ENCODE measurements around the gene DLGAP1. TPM values are rescaled to one million over a fixed set of nuclear protein-coding genes. Genes with fewer than 3 reads are reported as not detected.
"Not testable (repeated sequence)": the region's sequence is repeated elsewhere in the genome, so short reads cannot be mapped to it uniquely, and the experiment has no call there.

DLGAP1 gene
- total RNA-seq, 3 donors from 2014 or later: 0.96 to 17.6 (median 5.2) TPM

DNA sequence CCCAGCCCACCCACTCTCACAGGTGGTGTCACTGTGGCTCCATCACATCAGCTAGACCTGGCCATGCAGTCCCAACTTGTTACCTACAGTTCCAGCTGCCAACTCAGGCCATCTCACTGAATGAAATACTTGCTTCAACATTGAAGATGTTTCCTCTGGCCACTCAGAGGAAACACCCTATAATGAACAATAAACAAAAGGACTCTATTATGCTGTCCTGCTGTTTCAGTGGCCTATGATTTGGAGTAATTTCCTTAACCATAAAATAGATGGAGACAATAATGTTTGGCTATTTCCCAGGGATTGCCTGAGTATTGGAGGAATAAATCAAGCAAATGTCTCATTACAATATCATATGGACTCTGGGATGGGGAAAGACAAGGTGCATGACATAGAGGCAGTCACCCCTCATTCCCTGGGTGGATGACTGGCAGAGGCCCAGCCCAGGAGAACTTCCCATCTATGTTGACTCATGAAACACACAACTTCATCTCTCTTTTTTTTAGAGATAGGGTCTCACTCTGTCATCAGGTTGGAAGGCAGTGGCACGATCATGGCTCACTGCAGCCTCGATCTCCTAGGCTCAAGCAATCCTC is 870.7 kb downstream of the DLGAP1 start:
- Histone ChIP-seq H3K27me3 (no peaks in the 10 kb centered on the region), H3K9me3 (no peaks in the 10 kb centered on the region), H3K4me1 (no peaks in the 10 kb centered on the region), H3K36me3 (no peaks in the 10 kb centered on the region), H3K4me3 (no peak overlapping the region), H3K27ac (no peak overlapping the region)
- intact Hi-C loops (cut with DNase I; ENCODE audit: low total_unique reads): no loop called here
- no peak for DNase-seq (ENCODE audit: low spot score in 2 of 2)
- TF ChIP-seq, protein P1, sequence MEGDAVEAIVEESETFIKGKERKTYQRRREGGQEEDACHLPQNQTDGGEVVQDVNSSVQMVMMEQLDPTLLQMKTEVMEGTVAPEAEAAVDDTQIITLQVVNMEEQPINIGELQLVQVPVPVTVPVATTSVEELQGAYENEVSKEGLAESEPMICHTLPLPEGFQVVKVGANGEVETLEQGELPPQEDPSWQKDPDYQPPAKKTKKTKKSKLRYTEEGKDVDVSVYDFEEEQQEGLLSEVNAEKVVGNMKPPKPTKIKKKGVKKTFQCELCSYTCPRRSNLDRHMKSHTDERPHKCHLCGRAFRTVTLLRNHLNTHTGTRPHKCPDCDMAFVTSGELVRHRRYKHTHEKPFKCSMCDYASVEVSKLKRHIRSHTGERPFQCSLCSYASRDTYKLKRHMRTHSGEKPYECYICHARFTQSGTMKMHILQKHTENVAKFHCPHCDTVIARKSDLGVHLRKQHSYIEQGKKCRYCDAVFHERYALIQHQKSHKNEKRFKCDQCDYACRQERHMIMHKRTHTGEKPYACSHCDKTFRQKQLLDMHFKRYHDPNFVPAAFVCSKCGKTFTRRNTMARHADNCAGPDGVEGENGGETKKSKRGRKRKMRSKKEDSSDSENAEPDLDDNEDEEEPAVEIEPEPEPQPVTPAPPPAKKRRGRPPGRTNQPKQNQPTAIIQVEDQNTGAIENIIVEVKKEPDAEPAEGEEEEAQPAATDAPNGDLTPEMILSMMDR (IDR thresholded peaks at IDR 0.05): no peak
- TF ChIP-seq POLR2AphosphoS5 (IDR thresholded peaks at IDR 0.05) (no peak), POLR2A (IDR thresholded peaks at IDR 0.05) (no peak)

DNA sequence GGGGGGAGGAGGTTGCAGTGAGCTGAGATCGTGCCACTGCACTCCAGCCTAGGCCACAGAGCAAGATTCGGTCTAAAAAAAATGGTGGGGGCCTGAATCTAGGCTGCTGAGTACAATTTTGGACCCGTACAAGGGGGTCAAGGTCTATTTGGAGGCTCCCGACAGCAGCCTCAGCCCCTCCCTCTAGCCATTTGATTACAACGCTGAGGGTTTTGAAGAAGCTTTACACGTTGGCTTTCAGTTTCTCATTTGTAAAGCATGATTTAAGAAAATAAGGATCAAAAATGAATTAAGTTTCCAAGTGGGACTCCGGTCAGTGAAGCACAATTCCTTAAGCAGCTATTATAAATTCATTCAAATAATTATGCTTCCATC is 871.2 kb downstream of the DLGAP1 start:
- intact Hi-C loops (cut with DNase I; ENCODE audit: low total_unique reads): loop anchor here (2.0 kb wide), 1 partner anchor 63 kb away; no protein-coding TSS in a partner anchor

DNA sequence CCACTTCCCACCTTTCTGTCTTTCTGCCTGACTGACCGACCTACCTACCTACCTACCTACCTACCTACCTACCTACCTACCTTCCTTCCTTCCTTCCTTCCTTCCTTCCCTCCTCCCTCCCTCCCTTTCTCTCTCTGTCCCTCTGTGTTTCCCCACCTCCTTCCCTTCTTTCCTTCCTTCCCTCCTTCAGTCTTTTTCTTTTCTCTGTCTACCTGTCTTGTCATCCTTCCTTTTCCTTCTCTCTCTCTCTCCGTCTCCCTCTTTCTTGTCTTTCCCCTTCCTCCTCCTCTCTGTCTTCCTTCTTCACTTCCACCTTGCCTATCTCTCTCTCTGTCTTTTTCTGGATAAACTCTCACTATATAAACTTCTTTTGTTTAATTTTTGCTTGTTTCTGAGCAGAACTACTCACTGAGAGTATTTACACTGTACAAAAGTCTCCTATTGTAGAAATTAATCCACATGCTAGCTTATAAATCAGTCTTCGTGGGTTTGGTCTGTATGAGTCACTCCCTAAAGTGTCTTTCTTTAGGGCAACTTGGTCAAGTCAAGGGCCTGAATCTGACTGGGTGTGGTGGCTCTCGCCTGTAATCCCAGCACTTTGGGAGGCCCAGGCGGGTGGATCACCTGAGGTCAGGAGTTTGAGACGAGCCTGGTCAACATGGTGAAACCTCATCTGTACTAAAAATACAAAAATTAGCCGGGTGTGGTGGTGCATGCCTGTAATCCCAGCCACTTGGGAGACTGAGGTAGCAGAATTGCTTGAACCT is 871.8 kb downstream of the DLGAP1 start:
- not testable (repeated sequence) for DNase-seq (ENCODE audit: low spot score in 2 of 2); H3K4me3 ChIP-seq; H3K27ac ChIP-seq; H3K4me1 ChIP-seq; H3K27me3 ChIP-seq; H3K9me3 ChIP-seq; H3K36me3 ChIP-seq
- intact Hi-C loops (cut with DNase I; ENCODE audit: low total_unique reads): loop anchor here (2.0 kb wide), 1 partner anchor 62 kb away; no protein-coding TSS in a partner anchor

More for the DNA sequence above, 871.2 kb downstream of the DLGAP1 start:
- Histone ChIP-seq H3K4me1 (no peaks in the 10 kb centered on the region), H3K27ac (no peak overlapping the region), H3K27me3 (no peaks in the 10 kb centered on the region), H3K9me3 (no peaks in the 10 kb centered on the region), H3K4me3 (no peak overlapping the region), H3K36me3 (no peaks in the 10 kb centered on the region)
- TF ChIP-seq POLR2AphosphoS5 (IDR thresholded peaks at IDR 0.05): no peak
- TF ChIP-seq, protein P1 (IDR thresholded peaks at IDR 0.05): no peak
- TF ChIP-seq POLR2A (IDR thresholded peaks at IDR 0.05): no peak
- DNase-seq (ENCODE audit: low spot score in 2 of 2): no peak

DNA sequence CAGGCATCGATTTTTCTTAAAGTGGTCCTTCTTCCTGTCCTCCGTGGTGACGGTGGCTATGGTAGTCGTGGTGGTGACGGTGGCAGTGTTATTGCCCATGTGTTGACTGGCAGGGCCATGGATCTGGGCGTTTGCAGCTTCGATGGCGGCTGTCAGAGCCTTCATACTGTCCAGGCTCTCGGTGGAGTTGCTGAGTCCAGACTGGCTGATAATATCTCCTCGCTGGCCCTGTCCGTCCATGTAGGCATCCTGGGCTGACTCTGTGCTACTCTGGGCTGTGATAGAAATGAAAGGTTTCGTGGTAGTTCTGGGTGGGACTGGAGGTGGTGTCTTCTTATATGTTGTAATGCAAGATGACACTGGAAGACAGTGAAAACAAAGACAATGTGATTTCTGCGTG is 873.2 kb downstream of the DLGAP1 start:
- no peak for DNase-seq (ENCODE audit: low spot score in 2 of 2)
- H3K27me3 ChIP-seq: no peaks in the 10 kb centered on the region
- intact Hi-C loops (cut with DNase I; ENCODE audit: low total_unique reads): loop anchor here (2.0 kb wide), 1 partner anchor 61 kb away; no protein-coding TSS in a partner anchor
- no peaks in the 10 kb centered on the region for H3K4me1 ChIP-seq
- no peaks in the 10 kb centered on the region for H3K9me3 ChIP-seq
- H3K27ac ChIP-seq: no peak overlapping the region
- no peak overlapping the region for H3K4me3 ChIP-seq
- TF ChIP-seq POLR2AphosphoS5 (IDR thresholded peaks at IDR 0.05): no peak
- no peak for TF ChIP-seq POLR2A (IDR thresholded peaks at IDR 0.05)
- TF ChIP-seq, protein P1 (IDR thresholded peaks at IDR 0.05): no peak
- H3K36me3 ChIP-seq: no peaks in the 10 kb centered on the region

DNA sequence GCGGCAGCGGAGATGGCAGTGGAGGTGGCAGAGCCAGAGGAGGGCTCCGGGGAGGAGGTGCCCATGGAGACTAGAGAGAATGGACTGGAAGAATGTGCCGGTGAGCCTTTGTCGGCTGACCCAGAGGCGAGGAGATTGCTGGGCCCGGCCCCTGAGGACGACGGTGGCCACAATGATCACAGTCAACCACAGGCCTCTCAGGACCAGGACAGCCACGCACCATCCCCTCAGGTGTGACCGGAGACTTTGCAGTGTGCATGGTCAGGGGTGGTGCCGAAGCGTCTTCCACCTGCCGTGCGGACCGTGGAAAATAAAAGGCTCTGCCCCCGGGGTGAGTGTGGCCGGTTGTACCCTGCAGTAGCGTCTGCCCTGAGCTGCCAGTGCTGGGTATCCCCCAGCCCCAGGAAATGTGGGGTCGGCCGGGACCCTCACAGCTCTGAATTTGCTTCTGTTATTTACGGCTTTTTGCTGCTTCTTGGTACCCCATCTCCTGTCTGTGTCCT is 874.5 kb downstream of the DLGAP1 start:
- DNase-seq (ENCODE audit: low spot score in 2 of 2); intact Hi-C loops (cut with DNase I; ENCODE audit: low total_unique reads); H3K27ac ChIP-seq; H3K27me3 ChIP-seq; H3K36me3 ChIP-seq; H3K4me3 ChIP-seq; H3K9me3 ChIP-seq; H3K4me1 ChIP-seq: not testable (repeated sequence)

DNA sequence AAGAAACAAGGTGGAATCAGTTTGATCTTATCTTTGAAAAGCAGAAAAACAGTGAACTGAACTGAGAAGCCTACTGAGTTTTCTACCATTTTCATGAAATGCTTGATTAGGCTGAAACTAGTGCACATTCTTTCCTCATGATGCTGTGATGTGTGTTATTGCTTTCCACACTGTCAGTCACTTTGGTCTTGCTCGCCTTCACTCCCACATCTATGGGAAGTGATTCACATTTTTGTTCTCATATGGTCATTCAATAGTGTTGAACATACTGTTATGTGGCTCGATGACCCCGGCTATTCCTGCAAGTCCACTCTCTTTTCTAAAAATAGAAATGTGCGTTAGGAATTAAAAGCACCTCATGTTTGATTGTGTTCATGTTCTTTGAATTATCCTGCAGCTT is 875.4 kb downstream of the DLGAP1 start:
- no peak for DNase-seq (ENCODE audit: low spot score in 2 of 2)
- TF ChIP-seq POLR2AphosphoS5 (IDR thresholded peaks at IDR 0.05) (no peak), POLR2A (IDR thresholded peaks at IDR 0.05) (no peak)
- TF ChIP-seq, protein P1 (IDR thresholded peaks at IDR 0.05): no peak
- Histone ChIP-seq H3K9me3 (no peaks in the 10 kb centered on the region), H3K36me3 (no peaks in the 10 kb centered on the region), H3K4me1 (no peaks in the 10 kb centered on the region), H3K27me3 (no peaks in the 10 kb centered on the region), H3K27ac (no peak overlapping the region), H3K4me3 (no peak overlapping the region)
- intact Hi-C loops (cut with DNase I; ENCODE audit: low total_unique reads): no loop called here

All from breast epithelium (tissue), 4 donors.